OCI-LY7 (cell line): ENCODE results near the gene MOGAT1. TPM values are rescaled to one million over a fixed set of nuclear protein-coding genes. Genes with fewer than 3 reads are reported as not detected.
A peak's percentile ranks its signal among the peaks of the same experiment; 100 is the strongest.

Experiments used
- BruUV-seq: library from RNA; stranded (reverse); fragments of 400-500 nt; replicated peaks from 2 replicates; lab custom pipeline; 2021; lab: Mats Ljungman, UMichigan
- CTCF ChIA-PET: fragments of 300-600 bp; sonication (Branson Sonifier 250); formaldehyde crosslinking; loops from one replicate; lab custom pipeline; 2022; ENCODE audit warnings: antibody characterized with exemption; ENCODE audit not compliant: unreplicated experiment; lab: Charles Lee
- POLR2A ChIA-PET: fragments of 300-600 bp; sonication (Branson Sonifier 250); formaldehyde crosslinking; loops from one replicate; lab custom pipeline; 2022; ENCODE audit warnings: antibody characterized with exemption; lab: Charles Lee
- DNase-seq: peaks from one replicate; pipeline ENCODE4 v3.0.0-alpha.2; 2015; ENCODE audit warnings: low spot score
- H2AFZ ChIP-seq: fragments of 200-600 bp; sonication (generic), shearing (Covaris generic); 2 replicates; pipeline ENCODE4 v1.6.1; 2014; ENCODE audit warnings: mild to moderate bottlenecking, antibody characterized with exemption, low read length, moderate library complexity
- H3K27ac ChIP-seq: fragments of 200-600 bp; sonication (generic); 2 replicates; pipeline ENCODE4 v1.5.1; 2014; ENCODE audit warnings: mixed run types, low read depth, mild to moderate bottlenecking, moderate library complexity, low read length, inconsistent platforms; ENCODE audit not compliant: poor library complexity, severe bottlenecking
- H3K36me3 ChIP-seq: fragments of 200-600 bp; sonication (generic); 2 replicates; pipeline ENCODE4 v1.6.1; 2014; ENCODE audit warnings: mild to moderate bottlenecking, antibody characterized with exemption, low read length, moderate library complexity, mixed read lengths; ENCODE audit not compliant: insufficient read depth
- H3K4me1 ChIP-seq: fragments of 200-600 bp; sonication (generic); 2 replicates; pipeline ENCODE4 v1.5.1; 2014; ENCODE audit warnings: mild to moderate bottlenecking, low read length; ENCODE audit not compliant: insufficient read depth, poor library complexity, severe bottlenecking
- H3K4me2 ChIP-seq: fragments of 200-600 bp; sonication (generic); 2 replicates; pipeline ENCODE4 v1.6.1; 2014; ENCODE audit warnings: mild to moderate bottlenecking, low read length
- H3K4me3 ChIP-seq: fragments of 200-600 bp; sonication (generic); 2 replicates; pipeline ENCODE4 v1.5.1; 2014; ENCODE audit warnings: mild to moderate bottlenecking, low read depth, low read length; ENCODE audit not compliant: poor library complexity, severe bottlenecking
- H3K79me2 ChIP-seq: fragments of 200-600 bp; sonication (generic); 2 replicates; pipeline ENCODE4 v1.6.1; 2016; ENCODE audit warnings: low read depth, mild to moderate bottlenecking, low read length, moderate library complexity, mixed read lengths; ENCODE audit not compliant: insufficient read depth
- H3K9me2 ChIP-seq: fragments of 200-600 bp; sonication (generic); 2 replicates; pipeline ENCODE4 v1.6.1; 2016; ENCODE audit warnings: mild to moderate bottlenecking, low read length, mixed read lengths; ENCODE audit not compliant: insufficient read depth
- H3K9me3 ChIP-seq: fragments of 200-600 bp; sonication (generic); 2 replicates; pipeline ENCODE4 v1.6.1; 2014; ENCODE audit warnings: mild to moderate bottlenecking, mixed run types, low read length, mixed read lengths
- H4K20me1 ChIP-seq: fragments of 200-600 bp; sonication (generic); 2 replicates; pipeline ENCODE4 v1.6.1; 2014; ENCODE audit warnings: mild to moderate bottlenecking, antibody characterized with exemption, low read length, moderate library complexity, mixed read lengths; ENCODE audit not compliant: insufficient read depth
- CTCF ChIP-seq: fragments of 200-600 bp; sonication (generic); conservative IDR thresholded peaks from 2 replicates; pipeline ENCODE4 v1.5.1; 2014; ENCODE audit warnings: mild to moderate bottlenecking, antibody characterized with exemption, low read length, moderate library complexity, mixed read lengths
- EZH2phosphoT487 ChIP-seq: fragments of 200-600 bp; sonication (generic); IDR thresholded peaks from 2 replicates; pipeline ENCODE4 v1.6.1; 2018; ENCODE audit warnings: low read depth, borderline replicate concordance, mild to moderate bottlenecking, mixed run types, antibody characterized with exemption, low read length, moderate library complexity, mixed read lengths
- intact Hi-C: fragments of 100-400 bp; cut with micrococcal nuclease; formaldehyde crosslinking; loops from one replicate; pipeline ENCODE4 v1.10.0; 2022; ENCODE audit not compliant: unreplicated experiment
- total RNA-seq, 2 experiments: library from RNA; depleted of rRNA in 1 of 2; stranded (reverse); fragments of >200 nt in 1 of 2; shearing (Covaris generic) in 1 of 2; gene quantifications; 2 replicates each; pipeline ENCODE4 v1.2.3, GENCODE V29; 2014 to 2022

The MOGAT1 gene
- total RNA-seq, 2 experiments from 2014 or later = not detected

GRCh38 chr2:222751821-222752719 is 80.6 kb downstream of the MOGAT1 start:
- Histone ChIP-seq H3K4me1 (peaks cover 6% of the 10 kb centered on the region), H4K20me1 (no peaks in the 10 kb centered on the region), H2AFZ (peak overlapping the region; percentile 86), H3K4me2 (no peak overlapping the region), H3K4me3 (no peak overlapping the region), H3K9me3 (peaks cover 5% of the 10 kb centered on the region; the same call in 1 of the 2 replicates), H3K9me2 (no peaks in the 10 kb centered on the region), H3K79me2 (no peaks in the 10 kb centered on the region), H3K27ac (no peak overlapping the region), H3K36me3 (no peaks in the 10 kb centered on the region)
- BruUV-seq = no TSS peak
- DNase-seq = no peak
- ChIA-PET CTCF (no interaction called here), POLR2A (interaction anchor here (0.7 to 2.4 kb wide), 7 partner anchors 13 to 155 kb away, joined by 3 to 11 read pairs (median 3); no protein-coding TSS in a partner anchor)
- no peak for TF ChIP-seq EZH2phosphoT487
- TF ChIP-seq CTCF = no peak
- intact Hi-C loops = no loop called here

GRCh38 chr2:222752746-222753145 is 81.3 kb downstream of the MOGAT1 start:
- no peaks in the 10 kb centered on the region for H4K20me1 ChIP-seq
- POLR2A ChIA-PET = interaction anchor here (0.7 to 2.4 kb wide), 8 partner anchors 14 to 154 kb away, joined by 3 to 11 read pairs (median 4); no protein-coding TSS in a partner anchor
- intact Hi-C loops = no loop called here

More at GRCh38 chr2:222752746-222753145, 81.3 kb downstream of the MOGAT1 start:
- Histone ChIP-seq H3K9me2 (no peaks in the 10 kb centered on the region), H3K27ac (no peak overlapping the region), H3K4me1 (peaks cover 6% of the 10 kb centered on the region), H3K79me2 (no peaks in the 10 kb centered on the region), H3K4me3 (no peak overlapping the region), H3K36me3 (no peaks in the 10 kb centered on the region), H2AFZ (no peak overlapping the region), H3K4me2 (no peak overlapping the region), H3K9me3 (peaks cover 5% of the 10 kb centered on the region; the same call in 1 of the 2 replicates)
- CTCF ChIA-PET = no interaction called here
- BruUV-seq = no TSS peak
- DNase-seq = no peak
- TF ChIP-seq EZH2phosphoT487 (no peak), CTCF (no peak)
